ENCODE measurements around the gene DHX57.

GRCh38 chr2:38789691-38790090, 86.0 kb downstream of the DHX57 start:
- no peak for TF ChIP-seq POLR2AphosphoS5 (IDR thresholded peaks at IDR 0.05)
- no peak for TF ChIP-seq POLR2A (IDR thresholded peaks at IDR 0.05)
- no peak for TF ChIP-seq CTCF (IDR thresholded peaks at IDR 0.05)
- no peak for TF ChIP-seq EP300 (IDR thresholded peaks at IDR 0.05)
